NCI-H1048 (cell line): ENCODE measurements around the gene CTNND2.
A peak's percentile ranks its signal among the peaks of the same experiment; 100 is the strongest.

Experiments used
- DNase-seq: peaks from one replicate; lab custom pipeline; 2025; lab: John Stamatoyannopoulos, UW

The CTNND2 gene, protein sequence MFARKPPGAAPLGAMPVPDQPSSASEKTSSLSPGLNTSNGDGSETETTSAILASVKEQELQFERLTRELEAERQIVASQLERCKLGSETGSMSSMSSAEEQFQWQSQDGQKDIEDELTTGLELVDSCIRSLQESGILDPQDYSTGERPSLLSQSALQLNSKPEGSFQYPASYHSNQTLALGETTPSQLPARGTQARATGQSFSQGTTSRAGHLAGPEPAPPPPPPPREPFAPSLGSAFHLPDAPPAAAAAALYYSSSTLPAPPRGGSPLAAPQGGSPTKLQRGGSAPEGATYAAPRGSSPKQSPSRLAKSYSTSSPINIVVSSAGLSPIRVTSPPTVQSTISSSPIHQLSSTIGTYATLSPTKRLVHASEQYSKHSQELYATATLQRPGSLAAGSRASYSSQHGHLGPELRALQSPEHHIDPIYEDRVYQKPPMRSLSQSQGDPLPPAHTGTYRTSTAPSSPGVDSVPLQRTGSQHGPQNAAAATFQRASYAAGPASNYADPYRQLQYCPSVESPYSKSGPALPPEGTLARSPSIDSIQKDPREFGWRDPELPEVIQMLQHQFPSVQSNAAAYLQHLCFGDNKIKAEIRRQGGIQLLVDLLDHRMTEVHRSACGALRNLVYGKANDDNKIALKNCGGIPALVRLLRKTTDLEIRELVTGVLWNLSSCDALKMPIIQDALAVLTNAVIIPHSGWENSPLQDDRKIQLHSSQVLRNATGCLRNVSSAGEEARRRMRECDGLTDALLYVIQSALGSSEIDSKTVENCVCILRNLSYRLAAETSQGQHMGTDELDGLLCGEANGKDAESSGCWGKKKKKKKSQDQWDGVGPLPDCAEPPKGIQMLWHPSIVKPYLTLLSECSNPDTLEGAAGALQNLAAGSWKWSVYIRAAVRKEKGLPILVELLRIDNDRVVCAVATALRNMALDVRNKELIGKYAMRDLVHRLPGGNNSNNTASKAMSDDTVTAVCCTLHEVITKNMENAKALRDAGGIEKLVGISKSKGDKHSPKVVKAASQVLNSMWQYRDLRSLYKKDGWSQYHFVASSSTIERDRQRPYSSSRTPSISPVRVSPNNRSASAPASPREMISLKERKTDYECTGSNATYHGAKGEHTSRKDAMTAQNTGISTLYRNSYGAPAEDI (N-terminal part only)

DNA sequence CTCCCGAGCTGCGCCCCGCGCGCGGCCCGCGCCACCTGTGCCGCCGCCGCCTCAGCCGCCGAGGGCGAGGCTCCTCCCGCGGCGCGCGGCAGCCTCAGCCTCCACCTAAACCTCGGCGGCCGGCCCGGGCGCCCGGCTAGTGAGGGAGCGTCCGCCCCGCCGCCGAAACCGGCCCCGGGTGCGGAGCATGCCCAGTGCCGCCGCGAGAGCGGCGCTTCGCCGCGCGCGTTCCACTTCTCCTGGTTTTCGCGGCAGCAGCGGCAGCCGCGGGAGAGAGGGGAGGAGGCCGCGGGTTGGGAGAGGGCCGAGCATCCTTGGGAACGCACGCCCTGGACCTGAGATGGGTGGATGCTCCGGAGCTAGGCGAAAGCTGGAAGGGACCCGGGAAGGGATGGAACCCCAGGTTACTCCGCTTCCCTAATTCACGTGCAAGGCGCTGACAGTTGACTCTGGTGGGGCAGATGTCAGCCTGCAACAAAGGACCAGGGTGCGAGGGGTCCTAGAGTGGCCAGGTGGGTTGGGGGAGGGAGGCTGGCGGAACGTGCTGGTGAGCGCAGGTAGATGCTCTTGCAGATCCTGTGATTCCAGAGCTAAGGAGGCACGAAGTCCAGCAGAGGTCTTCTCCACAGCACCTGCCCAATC lies at the start of gene CTNND2:
CTNND2 (minus strand) TSS at position 182 of the 642 bp plus-strand sequence. CDS start 593 bp downstream, outside the sequence.
- peak; percentile 57 for DNase-seq

DNA sequence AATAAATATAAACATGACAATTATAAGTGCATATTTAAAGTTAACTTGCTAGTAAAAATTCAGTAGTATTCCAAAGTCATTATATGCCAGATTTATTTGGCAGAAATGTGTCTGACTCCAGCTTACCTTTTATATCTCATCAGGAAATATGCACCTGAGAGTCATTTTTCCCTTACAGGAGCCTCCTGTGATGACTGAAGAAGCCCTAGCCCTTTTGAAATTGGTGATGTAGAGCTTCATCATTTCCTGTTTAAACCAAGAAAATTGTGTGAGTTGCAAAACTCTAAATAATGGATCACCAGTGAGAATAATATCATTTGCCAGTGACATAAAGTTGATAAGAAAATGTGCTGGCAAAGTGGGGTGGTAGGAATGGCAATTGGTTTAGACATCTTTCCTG lies 42.1 kb upstream of the CTNND2 start:
- no peak for DNase-seq

- no peak for DNase-seq
Measured at GRCh38 chr5:11941566-11941965, 37.3 kb upstream of the CTNND2 start.

GRCh38 chr5:11931638-11932037 lies 27.4 kb upstream of the CTNND2 start:
- DNase-seq: no peak

DNA sequence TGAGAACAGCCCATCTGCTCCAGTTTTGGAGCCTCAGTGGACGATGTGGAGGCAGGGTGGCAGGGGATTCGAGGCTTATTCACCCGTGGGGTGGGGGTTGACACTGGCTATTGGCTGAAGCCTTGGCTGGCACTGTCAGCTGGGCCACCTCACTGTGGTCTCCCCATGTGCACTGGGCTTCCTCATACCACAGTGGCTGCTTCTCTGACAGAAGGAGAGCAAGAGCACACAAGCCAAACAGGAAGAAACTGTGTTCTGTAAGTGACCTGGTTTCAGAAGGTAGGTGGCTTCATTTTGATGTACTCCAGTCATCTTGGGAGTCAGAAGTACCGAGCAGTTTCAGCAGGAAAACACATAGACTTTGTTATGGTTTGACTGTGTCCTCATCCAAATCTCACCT lies 24.7 kb upstream of the CTNND2 start:
- no peak for DNase-seq

GRCh38 chr5:11925701-11926100 lies 21.5 kb upstream of the CTNND2 start:
- no peak for DNase-seq

- DNase-seq: no peak
Measured at GRCh38 chr5:11922394-11922793, 18.1 kb upstream of the CTNND2 start.

- no peak for DNase-seq
Measured at GRCh38 chr5:11918463-11919045, 14.3 kb upstream of the CTNND2 start.

- no peak for DNase-seq
Measured at GRCh38 chr5:11909471-11909870, 5.2 kb upstream of the CTNND2 start.

GRCh38 chr5:11906497-11906896 lies 2.3 kb upstream of the CTNND2 start:
- DNase-seq: no peak

DNA sequence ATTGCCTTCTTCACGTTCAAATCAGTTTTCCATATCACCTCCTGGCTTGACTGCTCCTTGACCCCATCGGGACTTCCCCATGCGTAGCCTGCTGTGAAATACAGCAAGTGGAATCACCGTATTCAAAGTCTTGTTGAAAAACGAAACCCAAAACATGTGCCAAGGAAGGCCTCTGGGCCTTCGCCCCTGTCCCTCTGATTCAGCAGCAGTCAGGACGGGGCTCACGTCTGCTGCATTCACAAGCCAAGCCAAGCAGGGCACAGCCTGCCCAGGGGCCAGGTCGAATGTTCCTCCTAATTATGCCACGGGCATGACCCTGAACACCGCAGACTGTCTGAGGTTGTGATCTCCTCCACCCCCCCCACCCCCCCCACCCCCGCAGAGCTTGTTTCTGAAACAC lies 960 bp upstream of the CTNND2 start:
- DNase-seq: no peak

- no peak for DNase-seq
Measured at GRCh38 chr5:11903614-11904264, 507 bp downstream of the CTNND2 start.

- no peak for DNase-seq
Measured at GRCh38 chr5:11903121-11903613, 1.1 kb downstream of the CTNND2 start.

DNA sequence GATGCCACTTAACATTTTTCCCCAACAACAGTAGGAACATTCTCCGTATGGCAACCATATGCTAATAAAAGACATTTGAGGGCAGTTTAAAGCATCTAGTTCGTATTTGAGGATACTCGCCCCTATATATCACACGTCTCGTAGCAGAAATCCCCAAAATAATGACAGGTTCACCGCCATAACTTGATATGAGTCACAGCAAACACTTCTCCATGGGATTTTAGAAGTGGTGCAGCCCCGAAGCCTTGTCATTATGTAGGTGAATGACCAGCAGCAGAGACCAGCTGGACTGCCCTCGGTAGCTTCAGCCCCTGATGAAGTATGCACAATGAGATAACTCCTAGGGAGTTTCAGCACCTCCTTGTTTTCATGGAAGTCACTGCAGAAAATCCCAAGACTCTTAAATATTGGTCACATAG lies 2.0 kb downstream of the CTNND2 start:
- DNase-seq: no peak

DNA sequence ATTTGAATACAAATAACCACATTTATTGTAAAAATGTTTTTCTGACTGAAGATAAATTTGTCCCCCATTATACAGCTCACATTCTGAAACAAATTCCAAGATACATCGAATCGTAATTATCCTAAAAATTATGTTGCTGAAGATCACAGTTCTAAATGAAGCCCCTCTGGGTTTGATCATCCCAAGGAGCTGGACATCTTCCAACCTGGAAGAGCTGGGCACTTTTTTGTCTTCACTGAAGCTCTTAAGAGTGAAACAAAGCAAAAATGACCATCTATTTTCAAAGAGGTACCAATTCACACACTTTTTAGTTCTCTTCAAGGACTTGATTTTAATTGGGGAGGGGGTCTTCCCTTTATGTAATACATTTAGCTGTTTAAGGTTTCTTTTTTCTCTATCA lies 5.5 kb downstream of the CTNND2 start:
- no peak for DNase-seq

DNA sequence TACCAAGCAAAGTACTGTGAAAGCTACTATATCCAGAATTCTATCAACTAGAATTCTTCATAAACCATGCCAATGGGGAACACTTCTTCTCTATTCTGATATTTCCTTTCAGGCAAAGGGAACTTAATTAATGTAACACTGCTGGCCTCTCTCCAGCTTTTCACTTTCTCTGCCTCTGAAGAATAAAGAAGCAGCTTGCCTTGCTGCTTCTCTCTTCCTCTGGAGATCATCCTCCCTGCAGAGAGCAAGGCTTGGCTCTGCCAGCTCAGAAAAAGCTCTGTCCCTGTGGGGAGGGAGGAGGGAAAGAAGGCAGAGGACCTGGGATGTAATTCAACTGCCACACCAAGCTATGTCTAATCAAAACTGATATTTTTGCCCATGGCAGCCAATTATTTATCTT lies 6.5 kb downstream of the CTNND2 start:
- no peak for DNase-seq

GRCh38 chr5:11894992-11895391 lies 9.3 kb downstream of the CTNND2 start:
- DNase-seq: no peak

DNA sequence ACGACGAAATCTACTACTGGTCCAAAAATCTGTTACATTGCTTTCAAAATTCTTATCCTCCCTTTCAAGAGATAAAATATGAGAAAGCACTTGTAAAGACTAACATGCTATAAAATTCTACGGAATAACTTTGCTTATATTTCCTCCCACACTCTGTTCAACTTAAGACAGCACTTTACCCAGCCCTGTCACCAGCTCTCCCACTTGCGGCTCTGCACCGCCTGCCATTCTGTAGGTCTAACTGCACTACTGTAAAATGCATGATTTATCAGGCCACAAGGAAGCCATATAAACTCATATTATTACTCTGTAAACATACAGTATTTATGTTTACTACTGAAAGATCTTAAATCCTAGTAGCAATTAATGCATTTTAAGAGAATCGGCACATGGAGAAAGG lies 11.4 kb downstream of the CTNND2 start:
- no peak for DNase-seq

GRCh38 chr5:11890777-11891176 lies 13.5 kb downstream of the CTNND2 start:
- DNase-seq: no peak

- no peak for DNase-seq
Measured at GRCh38 chr5:11888221-11888620, 16.0 kb downstream of the CTNND2 start.

GRCh38 chr5:11878814-11879213 lies 25.4 kb downstream of the CTNND2 start:
- DNase-seq: no peak
